Activated CD4-positive, alpha-beta T cell treated with anti-CD3 and anti-CD28 coated beads for 1 hour (primary cell): ENCODE measurements around the gene KIFAP3.
"Not testable (repeated sequence)": the region's sequence is repeated elsewhere in the genome, so short reads cannot be mapped to it uniquely, and the experiment has no call there.

Experiments used
- DNase-seq: peaks from one replicate; pipeline ENCODE4 v3.0.0-alpha.2; 2020

KIFAP3 gene

GRCh38 chr1:169884634-169885033 is 189.9 kb downstream of the KIFAP3 start:
- no peak for DNase-seq

- no peak for DNase-seq
These were observed 192.4 kb downstream of the KIFAP3 start for GRCh38 chr1:169882039-169882511.

- DNase-seq, result no peak
These were observed 195.3 kb downstream of the KIFAP3 start for GRCh38 chr1:169879034-169879840.

- no peak for DNase-seq
These were observed 196.0 kb downstream of the KIFAP3 start for GRCh38 chr1:169878498-169878897.

GRCh38 chr1:169877800-169878491 is 196.5 kb downstream of the KIFAP3 start:
- no peak for DNase-seq

GRCh38 chr1:169874229-169874628 is 200.3 kb downstream of the KIFAP3 start:
- no peak for DNase-seq

- no peak for DNase-seq
These were observed 200.8 kb downstream of the KIFAP3 start for GRCh38 chr1:169873582-169874199.

GRCh38 chr1:169872906-169873305 is 201.6 kb downstream of the KIFAP3 start:
- DNase-seq, result no peak

GRCh38 chr1:169871988-169872387 is 202.5 kb downstream of the KIFAP3 start:
- DNase-seq, result not testable (repeated sequence)
